Smooth muscle cell (in vitro differentiated cells): ENCODE measurements around the gene IL22RA1. TPM values are rescaled to one million over a fixed set of nuclear protein-coding genes. Genes with fewer than 3 reads are reported as not detected.

Source experiments
- DNase-seq: peaks from one replicate; lab custom pipeline; 2025; ENCODE audit not compliant: unreplicated experiment; lab: John Stamatoyannopoulos, UW
- H2AFZ ChIP-seq: fragments of 200-600 bp; sonication (generic); 2 replicates; pipeline ENCODE4 v1.6.0; 2016; ENCODE audit warnings: antibody characterized with exemption, low read depth, mild to moderate bottlenecking
- H3F3A ChIP-seq: fragments of 200-600 bp; sonication (generic); 2 replicates; pipeline ENCODE4 v1.6.0; 2017; ENCODE audit warnings: antibody characterized with exemption, low read depth
- H3K27ac ChIP-seq: fragments of 200-600 bp; sonication (generic); 2 replicates; pipeline ENCODE4 v1.5.1; 2016; ENCODE audit warnings: low read depth, mild to moderate bottlenecking
- H3K27me3 ChIP-seq: fragments of 200-600 bp; sonication (generic); 2 replicates; pipeline ENCODE4 v1.6.1; 2016; ENCODE audit warnings: low read depth, mild to moderate bottlenecking
- H3K36me3 ChIP-seq: fragments of 200-600 bp; sonication (generic); 2 replicates; pipeline ENCODE4 v1.5.1; 2016; ENCODE audit warnings: low read depth
- H3K4me1 ChIP-seq: fragments of 200-600 bp; sonication (generic); 2 replicates; pipeline ENCODE4 v1.5.1; 2016; ENCODE audit warnings: low read depth
- H3K4me2 ChIP-seq: fragments of 200-600 bp; sonication (generic); 2 replicates; pipeline ENCODE4 v1.6.0; 2016; ENCODE audit warnings: mild to moderate bottlenecking
- H3K4me3 ChIP-seq: fragments of 200-600 bp; sonication (generic); 2 replicates; pipeline ENCODE4 v1.5.1; 2016; ENCODE audit warnings: mild to moderate bottlenecking
- H3K79me2 ChIP-seq: fragments of 200-600 bp; sonication (generic); 2 replicates; pipeline ENCODE4 v1.6.0; 2016; ENCODE audit warnings: low read depth, mild to moderate bottlenecking
- H3K9ac ChIP-seq: fragments of 200-600 bp; sonication (generic); 2 replicates; pipeline ENCODE4 v1.6.0; 2016; ENCODE audit warnings: low read depth
- H3K9me3 ChIP-seq: fragments of 200-600 bp; sonication (generic); replicated peaks from 2 replicates; pipeline ENCODE4 v1.5.1; 2016; ENCODE audit warnings: low read depth
- H4K20me1 ChIP-seq: fragments of 200-600 bp; sonication (generic); 2 replicates; pipeline ENCODE4 v1.6.0; 2016; ENCODE audit warnings: low read depth
- CTCF ChIP-seq: fragments of 200-600 bp; sonication (generic); IDR thresholded peaks from 2 replicates; pipeline ENCODE4 v1.5.1; 2017; ENCODE audit warnings: borderline replicate concordance, mild to moderate bottlenecking, antibody characterized with exemption; ENCODE audit not compliant: insufficient read depth, poor library complexity, severe bottlenecking
- WGBS: methylation state at CpG from one replicate; pipeline ENCODE4 v1.1.7; 2016; ENCODE audit warnings: low lambda C conversion rate; 5-methylcytosine and 5-hydroxymethylcytosine counted together
- polyA plus RNA-seq: library from polyadenylated mRNA; unstranded; fragments of >200 nt; fragmentation: Nextera tagmentation; extraction: Ambion mirVana; gene quantifications from 2 replicates; pipeline ENCODE4 v1.2.1, GENCODE V29; 2016
- total RNA-seq: library from RNA; depleted of rRNA; stranded (reverse); fragments of >200 nt; gene quantifications from 2 replicates; pipeline ENCODE4 v1.2.3, GENCODE V29; 2014

The IL22RA1 gene
- total and polyA plus RNA-seq, 2 experiments from 2014 or later, result 0.40 TPM; not detected in 1

GRCh38 chr1:24165500-24165899 is 22.6 kb upstream of the IL22RA1 start:
- Histone ChIP-seq H3K79me2 (no peaks in the 10 kb centered on the region), H3K27me3 (no peaks in the 10 kb centered on the region), H3F3A (no peaks in the 10 kb centered on the region), H3K9me3 (no peaks in the 10 kb centered on the region), H3K4me2 (no peak overlapping the region), H3K4me3 (no peak overlapping the region), H3K4me1 (no peaks in the 10 kb centered on the region), H2AFZ (no peak overlapping the region), H3K27ac (no peak overlapping the region), H3K9ac (no peak overlapping the region), H3K36me3 (no peaks in the 10 kb centered on the region), H4K20me1 (no peaks in the 10 kb centered on the region)
- TF ChIP-seq CTCF, result no peak
- 93% methylated on average over 2 of the region's 2 CpGs for WGBS
- no peak for DNase-seq

DNA sequence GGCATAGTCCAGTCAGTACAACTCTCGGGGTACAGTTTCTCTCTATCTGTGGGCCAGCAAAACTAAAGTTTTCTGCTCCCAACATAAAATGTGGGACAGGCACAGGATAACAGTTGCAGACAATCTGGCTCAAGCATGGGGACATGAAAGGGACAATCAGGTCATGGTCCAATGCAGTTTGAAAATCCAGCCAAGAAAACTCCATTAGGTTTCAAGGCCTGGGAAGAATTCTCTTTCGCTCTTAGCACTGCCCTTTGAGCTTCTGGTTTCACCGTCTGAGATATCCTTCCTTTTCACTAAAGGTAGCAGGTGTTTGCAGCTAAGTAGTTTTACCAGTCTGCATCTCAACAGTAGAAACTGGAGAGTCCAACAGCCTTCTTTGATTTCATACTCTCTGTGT is 21.1 kb upstream of the IL22RA1 start:
- no peaks in the 10 kb centered on the region for H3K79me2 ChIP-seq

GRCh38 chr1:24162201-24162600 is 19.3 kb upstream of the IL22RA1 start:
- Histone ChIP-seq H3K79me2 (no peaks in the 10 kb centered on the region), H3K9ac (no peak overlapping the region), H3K27me3 (no peaks in the 10 kb centered on the region), H3K36me3 (no peaks in the 10 kb centered on the region), H3K4me1 (no peaks in the 10 kb centered on the region), H4K20me1 (no peaks in the 10 kb centered on the region), H3K27ac (no peak overlapping the region), H2AFZ (no peak overlapping the region), H3K4me2 (no peak overlapping the region), H3K4me3 (no peak overlapping the region), H3F3A (no peaks in the 10 kb centered on the region), H3K9me3 (no peaks in the 10 kb centered on the region)
- TF ChIP-seq CTCF, result no peak
- no peak for DNase-seq
- WGBS, result 54% methylated on average over 5 of the region's 5 CpGs

More for the DNA sequence above, 21.1 kb upstream of the IL22RA1 start:
- WGBS, result 93% methylated on average over 3 of the region's 3 CpGs
- Histone ChIP-seq H2AFZ (no peak overlapping the region), H3K4me3 (no peak overlapping the region), H3F3A (no peaks in the 10 kb centered on the region), H4K20me1 (no peaks in the 10 kb centered on the region), H3K27ac (no peak overlapping the region), H3K36me3 (no peaks in the 10 kb centered on the region), H3K4me1 (no peaks in the 10 kb centered on the region), H3K27me3 (no peaks in the 10 kb centered on the region), H3K9me3 (no peaks in the 10 kb centered on the region), H3K9ac (no peak overlapping the region), H3K4me2 (no peak overlapping the region)
- no peak for TF ChIP-seq CTCF
- DNase-seq, result no peak

DNA sequence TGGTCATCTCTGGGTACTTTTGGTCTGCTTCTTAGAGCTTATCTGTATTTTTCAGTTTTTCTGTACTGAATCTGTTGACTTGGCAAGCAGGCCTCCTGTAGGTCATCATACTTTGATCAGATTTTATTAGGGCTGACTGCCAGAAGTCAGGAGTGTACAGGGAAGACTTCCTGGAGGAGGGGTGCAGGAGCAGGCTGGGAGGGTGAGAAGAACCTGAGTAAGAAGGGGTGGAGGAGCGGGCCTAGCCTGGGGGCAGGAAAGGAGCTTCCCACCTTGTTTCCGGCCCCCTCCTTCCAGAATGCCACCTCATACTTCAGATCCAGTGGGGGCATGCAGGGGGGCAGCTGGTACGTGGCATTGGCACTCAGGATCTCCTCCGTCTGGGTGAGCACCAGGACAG is 18.3 kb upstream of the IL22RA1 start:
- Histone ChIP-seq H3K79me2 (no peaks in the 10 kb centered on the region), H3K4me3 (no peak overlapping the region), H3K4me2 (no peak overlapping the region), H3K27ac (no peak overlapping the region), H3F3A (no peaks in the 10 kb centered on the region), H2AFZ (no peak overlapping the region), H3K27me3 (no peaks in the 10 kb centered on the region), H3K9me3 (no peaks in the 10 kb centered on the region), H4K20me1 (no peaks in the 10 kb centered on the region), H3K9ac (no peak overlapping the region), H3K4me1 (no peaks in the 10 kb centered on the region), H3K36me3 (no peaks in the 10 kb centered on the region)
- WGBS, result 94% methylated on average over 4 of the region's 4 CpGs
- no peak for TF ChIP-seq CTCF
- no peak for DNase-seq
